Esophagus squamous epithelium (tissue), 5 donors: ENCODE results near the gene LDLRAD3. TPM values are rescaled to one million over a fixed set of nuclear protein-coding genes. Genes with fewer than 3 reads are reported as not detected.

ENCODE experiments used
- DNase-seq: peaks from one replicate; lab custom pipeline; 2025; lab: John Stamatoyannopoulos, UW
- H3K27ac ChIP-seq, 4 donors: fragments of 200-600 bp; sonication (generic); one replicate each; pipeline ENCODE4 v1.5.1; 2016 to 2019; ENCODE audit warnings: mild to moderate bottlenecking in 1 of 4
- H3K27me3 ChIP-seq, 4 donors: fragments of 200-600 bp; sonication (generic); 1 replicate in 3 of 4; 2 replicates in 1 of 4; pipeline versions ENCODE4 v1.5.1 to v1.6.0; 2017 to 2021; ENCODE audit warnings: antibody characterized with exemption in 1 of 4
- H3K36me3 ChIP-seq, 3 donors: fragments of 200-600 bp; sonication (generic); one replicate each; pipeline ENCODE4 v1.5.1; 2016 to 2019
- H3K4me1 ChIP-seq, 3 donors: fragments of 200-600 bp; sonication (generic); one replicate each; pipeline ENCODE4 v1.5.1; 2017 to 2019
- H3K4me3 ChIP-seq, 4 donors: fragments of 200-600 bp; sonication (generic); 1 replicate in 3 of 4; 2 replicates in 1 of 4; pipeline ENCODE4 v1.5.1; 2016 to 2019; ENCODE audit warnings: mild to moderate bottlenecking in 2 of 4, moderate library complexity in 1 of 4
- H3K9me3 ChIP-seq, 3 donors: fragments of 200-600 bp; sonication (generic); one replicate each; pipeline ENCODE4 v1.5.1; 2016 to 2019
- CTCF ChIP-seq, 6 experiments: fragments of 450-650 bp in 4 of 6; fragments of 200-600 bp in 2 of 6; sonication (generic) in 2 of 6; IDR thresholded peaks; one replicate each; pipeline ENCODE4 v1.5.1; 2016 to 2019; ENCODE audit warnings: antibody characterized with exemption in 6 of 6, mild to moderate bottlenecking in 4 of 6, moderate library complexity in 4 of 6
- POLR2A ChIP-seq, 4 donors: fragments of 450-650 bp; IDR thresholded peaks; one replicate each; pipeline ENCODE4 v1.6.1; 2017; ENCODE audit warnings: antibody characterized with exemption in 4 of 4, mild to moderate bottlenecking in 4 of 4, moderate library complexity in 3 of 4
- WGBS, 2 donors: methylation state at CpG; one replicate each; pipeline ENCODE4 v1.1.5; 2018; 5-methylcytosine and 5-hydroxymethylcytosine counted together
- intact Hi-C: fragments of 100-400 bp; cut with DNase I; formaldehyde crosslinking; loops from one replicate; pipeline ENCODE4 v1.15.0; 2022
- total RNA-seq, 4 donors: library from RNA; depleted of rRNA; stranded (reverse); fragments of >200 nt; gene quantifications; one replicate each; pipeline ENCODE4 v1.1.0, GENCODE V29; 2016
- donor health status: DM: yes; HTN: yes; CAD: no.

The LDLRAD3 gene
- total RNA-seq, 4 donors from 2014 or later = 5.0 to 16.8 (median 8.2) TPM

GRCh38 chr11:36150986-36151385 is 207.1 kb downstream of the LDLRAD3 start:
- no peaks in the 10 kb centered on the region for H3K27me3 ChIP-seq
- no peak overlapping the region for H3K27ac ChIP-seq
- no peaks in the 10 kb centered on the region for H3K36me3 ChIP-seq
- WGBS, 2 donors = 87 to 91% methylated on average over 4 of the region's 4 CpGs
- no peak for DNase-seq
- TF ChIP-seq CTCF (IDR thresholded peaks at IDR 0.05) (no peak), POLR2A (IDR thresholded peaks at IDR 0.05) (no peak)
- no peak overlapping the region for H3K4me3 ChIP-seq
- no peaks in the 10 kb centered on the region for H3K9me3 ChIP-seq
- H3K4me1 ChIP-seq = peaks cover 0 to 25% (median 9%) of the 10 kb centered on the region in 3 donors
- intact Hi-C loops = no loop called here

GRCh38 chr11:36151933-36152580 is 208.2 kb downstream of the LDLRAD3 start:
- H3K27ac ChIP-seq = no peak overlapping the region
- H3K4me3 ChIP-seq = no peak overlapping the region
- H3K4me1 ChIP-seq = peaks cover 0 to 35% (median 9%) of the 10 kb centered on the region in 3 donors
- TF ChIP-seq CTCF (IDR thresholded peaks at IDR 0.05) = no peak
- TF ChIP-seq POLR2A (IDR thresholded peaks at IDR 0.05) = no peak
- intact Hi-C loops = no loop called here
- DNase-seq = no peak
- H3K36me3 ChIP-seq = no peaks in the 10 kb centered on the region
- no peaks in the 10 kb centered on the region for H3K9me3 ChIP-seq
- H3K27me3 ChIP-seq = no peaks in the 10 kb centered on the region
- WGBS, 2 donors = 83 to 91% methylated on average over 7 of the region's 7 CpGs

GRCh38 chr11:36153551-36153950 is 209.7 kb downstream of the LDLRAD3 start:
- 93 to 95% methylated on average over 2 of the region's 2 CpGs for WGBS, 2 donors
- TF ChIP-seq POLR2A (IDR thresholded peaks at IDR 0.05) (no peak), CTCF (IDR thresholded peaks at IDR 0.05) (no peak)
- intact Hi-C loops = no loop called here
- H3K4me3 ChIP-seq = no peak overlapping the region
- no peaks in the 10 kb centered on the region for H3K36me3 ChIP-seq
- H3K4me1 ChIP-seq = peaks cover 0 to 36% (median 9%) of the 10 kb centered on the region in 3 donors
- DNase-seq = no peak
- H3K27me3 ChIP-seq = no peaks in the 10 kb centered on the region
- no peak overlapping the region for H3K27ac ChIP-seq
- H3K9me3 ChIP-seq = no peaks in the 10 kb centered on the region

- peaks cover 0 to 25% (median 4%) of the 10 kb centered on the region in 3 donors for H3K4me1 ChIP-seq
- DNase-seq = no peak
- no peaks in the 10 kb centered on the region for H3K27me3 ChIP-seq
- no peaks in the 10 kb centered on the region for H3K9me3 ChIP-seq
- TF ChIP-seq POLR2A (IDR thresholded peaks at IDR 0.05) (no peak), CTCF (IDR thresholded peaks at IDR 0.05) (no peak)
- WGBS, 2 donors = 62 to 71% methylated on average over 8 of the region's 8 CpGs
- no peaks in the 10 kb centered on the region for H3K36me3 ChIP-seq
- intact Hi-C loops = no loop called here
- H3K4me3 ChIP-seq = no peak overlapping the region
- H3K27ac ChIP-seq = peak overlapping the region in 3 of 4 donors; percentile 31 to 53 (median 41)
Measured at GRCh38 chr11:36155124-36155561, 211.3 kb downstream of the LDLRAD3 start.

- DNase-seq = no peak
- intact Hi-C loops = no loop called here
- WGBS, 2 donors = 46 to 53% methylated on average over 2 to 6 of the region's 6 CpGs
- TF ChIP-seq POLR2A (IDR thresholded peaks at IDR 0.05) (no peak), CTCF (IDR thresholded peaks at IDR 0.05) (peak in 1 of 6 experiments; percentile 24)
- Histone ChIP-seq H3K27me3 (no peaks in the 10 kb centered on the region), H3K36me3 (no peaks in the 10 kb centered on the region), H3K27ac (peak overlapping the region; percentile 30 to 53 (median 36)), H3K9me3 (no peaks in the 10 kb centered on the region), H3K4me1 (peaks cover 0 to 24% (median 3%) of the 10 kb centered on the region in 3 donors), H3K4me3 (no peak overlapping the region)
Measured at GRCh38 chr11:36155770-36156160, 211.9 kb downstream of the LDLRAD3 start.
